H9 (cell line): ENCODE measurements around the gene DGKH. TPM values are rescaled to one million over a fixed set of nuclear protein-coding genes. Genes with fewer than 3 reads are reported as not detected.

ENCODE experiments used
- DNase-seq: peaks from one replicate; pipeline ENCODE4 v3.0.0-alpha.2; 2017
- H2AFZ ChIP-seq: one replicate; pipeline ENCODE4 v1.6.1; 2013; ENCODE audit warnings: mild to moderate bottlenecking, low read length, control low read depth, moderate library complexity
- H2AK5ac ChIP-seq: 2 replicates; pipeline ENCODE4 v1.6.1; 2013; ENCODE audit warnings: low read length, control low read depth, mixed read lengths; ENCODE audit not compliant: insufficient read length
- H2BK120ac ChIP-seq: one replicate; pipeline ENCODE4 v1.6.1; 2013; ENCODE audit warnings: low read depth, mild to moderate bottlenecking, low read length, control low read depth, inconsistent platforms; ENCODE audit not compliant: poor library complexity, severe bottlenecking
- H2BK12ac ChIP-seq: 2 replicates; pipeline ENCODE4 v1.6.1; 2013; ENCODE audit warnings: low read length, control low read depth, mixed read lengths, low read depth; ENCODE audit not compliant: insufficient read length
- H2BK15ac ChIP-seq: 2 replicates; pipeline ENCODE4 v1.6.1; 2013; ENCODE audit warnings: low read depth, low read length, control low read depth
- H2BK20ac ChIP-seq: one replicate; pipeline ENCODE4 v1.6.1; 2013; ENCODE audit warnings: low read depth, mild to moderate bottlenecking, low read length, control low read depth, inconsistent platforms; ENCODE audit not compliant: poor library complexity, severe bottlenecking
- H2BK5ac ChIP-seq: 2 replicates; pipeline ENCODE4 v1.6.1; 2013; ENCODE audit warnings: low read length, control low read depth, mixed read lengths; ENCODE audit not compliant: insufficient read length
- H3K14ac ChIP-seq: 2 replicates; pipeline ENCODE4 v1.6.1; 2013; ENCODE audit warnings: low read length, control low read depth; ENCODE audit not compliant: insufficient read depth
- H3K18ac ChIP-seq: 2 replicates; pipeline ENCODE4 v1.6.1; 2013; ENCODE audit warnings: low read depth, mild to moderate bottlenecking, mixed read lengths, low read length, control low read depth; ENCODE audit not compliant: insufficient read length
- H3K23ac ChIP-seq: 2 replicates; pipeline ENCODE4 v1.6.1; 2013; ENCODE audit warnings: low read length, control low read depth, mixed read lengths, low read depth; ENCODE audit not compliant: insufficient read length
- H3K23me2 ChIP-seq: 2 replicates; pipeline ENCODE4 v1.6.1; 2013; ENCODE audit warnings: low read depth, mild to moderate bottlenecking, mixed read lengths, low read length, control low read depth; ENCODE audit not compliant: insufficient read length, poor library complexity, severe bottlenecking
- H3K27ac ChIP-seq: 2 replicates; pipeline ENCODE4 v1.5.1; 2013; ENCODE audit warnings: low read length, control low read depth, mixed read lengths, low read depth; ENCODE audit not compliant: insufficient read length
- H3K27me3 ChIP-seq: 2 replicates; pipeline ENCODE4 v1.6.1; 2013; ENCODE audit warnings: low read length, control low read depth, inconsistent platforms; ENCODE audit not compliant: insufficient read depth
- H3K4ac ChIP-seq: 2 replicates; pipeline ENCODE4 v1.6.1; 2013; ENCODE audit warnings: low read depth, mild to moderate bottlenecking, control low read depth, inconsistent platforms, low read length, moderate library complexity
- H3K4me1 ChIP-seq: 2 replicates; pipeline ENCODE4 v1.6.1; 2013; ENCODE audit warnings: low read length, control low read depth, inconsistent platforms; ENCODE audit not compliant: insufficient read depth
- H3K4me2 ChIP-seq: 2 replicates; pipeline ENCODE4 v1.6.1; 2013; ENCODE audit warnings: low read length, control low read depth, mixed read lengths; ENCODE audit not compliant: insufficient read length, insufficient read depth
- H3K56ac ChIP-seq: 2 replicates; pipeline ENCODE4 v1.6.1; 2013; ENCODE audit warnings: low read depth, mild to moderate bottlenecking, mixed read lengths, low read length, control low read depth; ENCODE audit not compliant: insufficient read length
- H3K79me1 ChIP-seq: 2 replicates; pipeline ENCODE4 v1.6.1; 2013; ENCODE audit warnings: low read depth, mild to moderate bottlenecking, moderate library complexity, low read length, control low read depth, inconsistent platforms; ENCODE audit not compliant: insufficient read depth, poor library complexity, severe bottlenecking
- H3K79me2 ChIP-seq: 2 replicates; pipeline ENCODE4 v1.6.1; 2013; ENCODE audit warnings: low read length, control low read depth, inconsistent platforms; ENCODE audit not compliant: insufficient read depth
- H3K9ac ChIP-seq: 2 replicates; pipeline ENCODE4 v1.6.1; 2013; ENCODE audit warnings: low read length, control low read depth, mixed read lengths; ENCODE audit not compliant: insufficient read length; ENCODE audit errors: extremely low read depth
- H3K9me3 ChIP-seq: one replicate; pipeline ENCODE4 v1.6.1; 2013; ENCODE audit warnings: low read depth, low read length, inconsistent platforms; ENCODE audit not compliant: control insufficient read depth
- H3T11ph ChIP-seq: one replicate; pipeline ENCODE4 v1.6.1; 2013; ENCODE audit warnings: mild to moderate bottlenecking, low read length, control low read depth, inconsistent platforms
- H4K20me1 ChIP-seq: one replicate; pipeline ENCODE4 v1.6.1; 2013; ENCODE audit not compliant: control insufficient read depth, insufficient read length, insufficient read depth
- H4K5ac ChIP-seq: 2 replicates; pipeline ENCODE4 v1.6.1; 2013; ENCODE audit warnings: low read depth, mild to moderate bottlenecking, mixed read lengths, low read length, control low read depth; ENCODE audit not compliant: insufficient read length
- H4K8ac ChIP-seq: replicated peaks from 2 replicates; pipeline ENCODE4 v1.6.1; 2013; ENCODE audit warnings: low read length, control low read depth, mixed read lengths, low read depth; ENCODE audit not compliant: insufficient read length
- H4K91ac ChIP-seq: 2 replicates; pipeline ENCODE4 v1.6.1; 2013; ENCODE audit warnings: low read depth, mild to moderate bottlenecking, moderate library complexity, mixed read lengths, low read length, control low read depth; ENCODE audit not compliant: insufficient read length
- H3K27ac Mint-ChIP-seq, 3 experiments: 2 replicates in 2 of 3; 3 replicates in 1 of 3; pipeline ENCODE4 v1.8.0; 2020 to 2021; ENCODE audit warnings: mixed read lengths in 3 of 3, mild to moderate bottlenecking in 1 of 3, moderate library complexity in 1 of 3
- H3K27me3 Mint-ChIP-seq: 2 replicates; pipeline ENCODE4 v1.8.0; 2021; ENCODE audit warnings: low read depth, mild to moderate bottlenecking, moderate library complexity, mixed read lengths
- H3K36me3 Mint-ChIP-seq, 3 experiments: 2 replicates in 2 of 3; 3 replicates in 1 of 3; pipeline ENCODE4 v1.8.0; 2020 to 2021; ENCODE audit warnings: low read depth in 3 of 3, mixed read lengths in 3 of 3; ENCODE audit not compliant: insufficient read depth in 1 of 3
- H3K4me1 Mint-ChIP-seq, 2 experiments: 2 replicates each; pipeline ENCODE4 v1.8.0; 2020; ENCODE audit warnings: mixed read lengths in 2 of 2
- H3K4me3 Mint-ChIP-seq, 2 experiments: 2 replicates in 1 of 2; 3 replicates in 1 of 2; pipeline ENCODE4 v1.8.0; 2020 to 2021; ENCODE audit warnings: mild to moderate bottlenecking in 2 of 2, mixed read lengths in 2 of 2, moderate library complexity in 1 of 2
- H3K9me3 Mint-ChIP-seq, 2 experiments: 2 replicates in 1 of 2; 3 replicates in 1 of 2; pipeline ENCODE4 v1.8.0; 2020; ENCODE audit warnings: mild to moderate bottlenecking in 2 of 2, mixed read lengths in 2 of 2, moderate library complexity in 1 of 2
- total RNA-seq: library from RNA; stranded (reverse); gene quantifications from 2 replicates; pipeline ENCODE4 v1.2.1, GENCODE V29; 2021
- TF ChIP-seq, protein P1 (sequence below): fragments of 200-600 bp; sonication (generic); conservative IDR thresholded peaks from 3 replicates; pipeline ENCODE4 v1.8.0; 2021; ENCODE audit warnings: antibody characterized with exemption, mild to moderate bottlenecking

The DGKH gene
- total RNA-seq, 1 experiment from 2014 or later: 8.6 TPM

DNA sequence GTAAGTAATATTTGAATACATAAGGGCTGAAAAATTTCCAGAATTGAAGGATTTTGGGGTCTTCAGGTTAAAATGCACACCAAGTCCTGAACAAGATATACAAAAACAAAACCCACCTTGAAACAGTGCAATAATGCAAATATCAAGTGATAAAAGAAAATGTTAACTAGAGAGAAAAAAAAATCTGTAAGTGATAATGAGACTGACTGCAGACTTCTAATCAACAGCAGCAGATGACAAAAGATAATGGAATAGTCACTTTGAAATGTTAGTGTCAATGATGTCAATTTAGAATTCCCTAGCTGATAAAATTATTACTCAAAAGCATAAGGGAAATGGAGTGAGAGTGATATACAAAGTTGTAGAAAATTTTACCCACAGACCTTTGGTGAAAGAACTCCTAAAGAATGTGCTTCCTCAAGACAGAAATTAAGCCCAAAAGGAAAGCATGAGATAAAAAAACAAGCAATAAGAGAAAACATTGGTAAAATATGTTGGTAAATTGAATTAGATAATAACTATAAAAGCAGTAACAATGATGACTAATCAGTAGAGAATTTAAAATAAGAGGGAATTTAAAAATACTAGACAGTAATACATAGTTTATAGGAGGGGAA, 12.4 kb upstream of the DGKH start:
- Histone ChIP-seq H3K9me3 (no peaks in the 10 kb centered on the region), H4K5ac (no peak overlapping the region), H3K4me2 (no peak overlapping the region), H3K4me1 (no peaks in the 10 kb centered on the region), H3K56ac (no peak overlapping the region), H2AK5ac (no peak overlapping the region), H3K14ac (no peak overlapping the region), H4K91ac (no peak overlapping the region), H3K9ac (no peak overlapping the region), H4K20me1 (no peaks in the 10 kb centered on the region), H3K79me2 (no peaks in the 10 kb centered on the region), H2AFZ (no peak overlapping the region), H2BK5ac (no peak overlapping the region), H3K79me1 (no peaks in the 10 kb centered on the region), H2BK12ac (no peak overlapping the region), H2BK15ac (no peak overlapping the region), H3K23me2 (peaks cover 4% of the 10 kb centered on the region), H2BK120ac (no peak overlapping the region), H3K27me3 (peaks cover 15% of the 10 kb centered on the region; the same call in 1 of the 2 replicates), H3K27ac (no peak overlapping the region), H2BK20ac (no peak overlapping the region), H4K8ac (no peak overlapping the region), H3T11ph (no peak overlapping the region), H3K23ac (no peak overlapping the region), H3K18ac (no peak overlapping the region), H3K4ac (no peak overlapping the region)
- Mint-ChIP-seq H3K27me3 (peaks cover 43% of the 10 kb centered on the region), H3K4me1 (peaks cover 5 to 7% of the 10 kb centered on the region in 2 experiments), H3K9me3 (peaks cover 7 to 16% of the 10 kb centered on the region in 2 experiments), H3K36me3 (peaks cover 0 to 11% (median 3%) of the 10 kb centered on the region in 3 experiments; a peak in 3 of 7 replicates), H3K27ac (no peak overlapping the region), H3K4me3 (no peak overlapping the region)
- no peak for DNase-seq
- TF ChIP-seq, protein P1, sequence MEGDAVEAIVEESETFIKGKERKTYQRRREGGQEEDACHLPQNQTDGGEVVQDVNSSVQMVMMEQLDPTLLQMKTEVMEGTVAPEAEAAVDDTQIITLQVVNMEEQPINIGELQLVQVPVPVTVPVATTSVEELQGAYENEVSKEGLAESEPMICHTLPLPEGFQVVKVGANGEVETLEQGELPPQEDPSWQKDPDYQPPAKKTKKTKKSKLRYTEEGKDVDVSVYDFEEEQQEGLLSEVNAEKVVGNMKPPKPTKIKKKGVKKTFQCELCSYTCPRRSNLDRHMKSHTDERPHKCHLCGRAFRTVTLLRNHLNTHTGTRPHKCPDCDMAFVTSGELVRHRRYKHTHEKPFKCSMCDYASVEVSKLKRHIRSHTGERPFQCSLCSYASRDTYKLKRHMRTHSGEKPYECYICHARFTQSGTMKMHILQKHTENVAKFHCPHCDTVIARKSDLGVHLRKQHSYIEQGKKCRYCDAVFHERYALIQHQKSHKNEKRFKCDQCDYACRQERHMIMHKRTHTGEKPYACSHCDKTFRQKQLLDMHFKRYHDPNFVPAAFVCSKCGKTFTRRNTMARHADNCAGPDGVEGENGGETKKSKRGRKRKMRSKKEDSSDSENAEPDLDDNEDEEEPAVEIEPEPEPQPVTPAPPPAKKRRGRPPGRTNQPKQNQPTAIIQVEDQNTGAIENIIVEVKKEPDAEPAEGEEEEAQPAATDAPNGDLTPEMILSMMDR: no peak
